Suprapubic skin (tissue), 3 donors: ENCODE measurements around the gene SLC16A1.

ENCODE experiments used
- CTCF ChIP-seq, 2 donors: fragments of 200-600 bp in 1 of 2; fragments of 450-650 bp in 1 of 2; sonication (generic) in 1 of 2; IDR thresholded peaks; one replicate each; pipeline ENCODE4 v1.5.1; 2016 to 2019; ENCODE audit warnings: antibody characterized with exemption in 2 of 2, mild to moderate bottlenecking in 1 of 2, moderate library complexity in 1 of 2
- POLR2A ChIP-seq, 2 donors: fragments of 450-650 bp; IDR thresholded peaks; one replicate each; pipeline ENCODE4 v1.6.1; 2017; ENCODE audit warnings: antibody characterized with exemption in 2 of 2, mild to moderate bottlenecking in 2 of 2, moderate library complexity in 2 of 2

- no peak for TF ChIP-seq POLR2A (IDR thresholded peaks at IDR 0.05)
- TF ChIP-seq CTCF (IDR thresholded peaks at IDR 0.05), result no peak
Observed at GRCh38 chr1:112974646-112975045, 18.6 kb upstream of the SLC16A1 start.
